T-cell (primary cell): ENCODE results near the gene ADRA1B. TPM values are rescaled to one million over a fixed set of nuclear protein-coding genes. Genes with fewer than 3 reads are reported as not detected.

ENCODE experiments used
- ATAC-seq, 4 experiments: fragments of 200-7000 bp in 3 of 4; fragments of 150-1000 bp in 1 of 4; cut with Tn5 transposase; replicated peaks in 1 of 4; 1 replicate in 3 of 4; 2 replicates in 1 of 4; pipeline ENCODE4 v1.10.0; 2021; ENCODE audit warnings: moderate library complexity in 3 of 4, mild to moderate bottlenecking in 2 of 4, moderate number of reproducible peaks in 1 of 4
- CTCF ChIA-PET, 2 donors: fragments of 300-600 bp; sonication (Branson Sonifier 250); formaldehyde crosslinking; loops; one replicate each; lab custom pipeline; 2022; ENCODE audit warnings: antibody characterized with exemption in 2 of 2; lab: Charles Lee
- POLR2A ChIA-PET, 2 donors: fragments of 300-600 bp; sonication (Branson Sonifier 250); formaldehyde crosslinking; loops; one replicate each; lab custom pipeline; 2022; ENCODE audit warnings: antibody characterized with exemption in 2 of 2; lab: Charles Lee
- DNase-seq, 35 experiments: peaks; one replicate each; pipeline versions ENCODE4 v3.0.0 to v3.0.0-alpha.2; 2013 to 2023
- H3K27ac ChIP-seq: one replicate; pipeline ENCODE4 v1.5.1; 2013; ENCODE audit warnings: low read length
- H3K27me3 ChIP-seq, 2 experiments: replicated peaks in 1 of 2; 1 replicate in 1 of 2; 2 replicates in 1 of 2; pipeline versions ENCODE4 v1.6.1 to v1.7.0; 2013; ENCODE audit warnings: low read length in 1 of 2, mixed read lengths in 1 of 2; ENCODE audit not compliant: control insufficient read depth in 2 of 2, insufficient read depth in 2 of 2; ENCODE audit errors: extremely low read depth in 1 of 2
- H3K36me3 ChIP-seq, 2 donors: 1 replicate in 1 of 2; 2 replicates in 1 of 2; pipeline versions ENCODE4 v1.6.1 to v1.7.0; 2013; ENCODE audit warnings: low read length in 1 of 2; ENCODE audit not compliant: control insufficient read depth in 2 of 2, insufficient read depth in 1 of 2; ENCODE audit errors: extremely low read depth in 1 of 2
- H3K4me1 ChIP-seq, 2 experiments: 1 replicate in 1 of 2; 2 replicates in 1 of 2; pipeline versions ENCODE4 v1.6.1 to v1.7.0; 2013; ENCODE audit warnings: low read length in 2 of 2, mixed read lengths in 1 of 2; ENCODE audit not compliant: insufficient read depth in 2 of 2, control insufficient read depth in 1 of 2; ENCODE audit errors: extremely low read depth in 1 of 2
- H3K4me3 ChIP-seq, 2 donors: 1 replicate in 1 of 2; 2 replicates in 1 of 2; pipeline versions ENCODE4 v1.5.1 to v1.7.0; 2013; ENCODE audit warnings: mild to moderate bottlenecking in 2 of 2, low read length in 1 of 2, moderate library complexity in 1 of 2; ENCODE audit not compliant: control insufficient read depth in 1 of 2; ENCODE audit errors: extremely low read depth in 1 of 2
- H3K9me3 ChIP-seq: 2 replicates; pipeline ENCODE4 v1.7.0; 2013
- H3K27ac Mint-ChIP-seq, 2 donors: one replicate each; pipeline ENCODE4 v1.8.0; 2020 to 2021; ENCODE audit warnings: mild to moderate bottlenecking in 2 of 2, mixed read lengths in 2 of 2
- H3K27me3 Mint-ChIP-seq, 2 donors: one replicate each; pipeline ENCODE4 v1.8.0; 2021 to 2022; ENCODE audit warnings: mixed read lengths in 2 of 2
- H3K36me3 Mint-ChIP-seq: one replicate; pipeline ENCODE4 v1.8.0; 2021; ENCODE audit warnings: mixed read lengths
- H3K4me1 Mint-ChIP-seq, 3 donors: one replicate each; pipeline ENCODE4 v1.8.0; 2020 to 2022; ENCODE audit warnings: mixed read lengths in 3 of 3, mild to moderate bottlenecking in 1 of 3
- H3K4me3 Mint-ChIP-seq, 3 donors: one replicate each; pipeline ENCODE4 v1.8.0; 2020 to 2022; ENCODE audit warnings: mild to moderate bottlenecking in 3 of 3, mixed read lengths in 3 of 3, moderate library complexity in 3 of 3
- H3K9me3 Mint-ChIP-seq, 3 donors: one replicate each; pipeline ENCODE4 v1.8.0; 2020 to 2022; ENCODE audit warnings: mixed read lengths in 3 of 3
- WGBS: methylation state at CpG from one replicate; pipeline ENCODE4 v1.1.5; 2013; ENCODE audit warnings: missing lambda C conversion rate; ENCODE audit not compliant: insufficient coverage; 5-methylcytosine and 5-hydroxymethylcytosine counted together
- total RNA-seq, 35 experiments: library from RNA in 6 of 35; stranded (reverse) in 6 of 35; fragments of 120-200 nt in 1 of 35; gene quantifications; one replicate each; pipeline versions ENCODE4 v1.2.1 to v1.2.4 and lab custom pipeline; 2013 to 2026

The ADRA1B gene
- total RNA-seq, 5 donors from 2014 or later (not counting 1 experiment from before 2014, with no cell fraction given) = 0.12 TPM; not detected in 4

GRCh38 chr5:159890141-159890540, 26.1 kb upstream of the ADRA1B start:
- ChIA-PET CTCF (no interaction called here), POLR2A (no interaction called here)
- no peaks in the 10 kb centered on the region for H3K4me1 Mint-ChIP-seq
- ATAC-seq (no peak), DNase-seq (no peak)
- no peaks in the 10 kb centered on the region for H3K9me3 Mint-ChIP-seq
- no peaks in the 10 kb centered on the region for H3K36me3 Mint-ChIP-seq
- H3K4me3 Mint-ChIP-seq = no peak overlapping the region
- 67% methylated on average over 1 of the region's 1 CpG for whole genome bisulfite sequencing
- Histone ChIP-seq H3K4me3 (no peak overlapping the region), H3K36me3 (no peaks in the 10 kb centered on the region), H3K27me3 (peaks cover 0 to 2% of the 10 kb centered on the region in 2 experiments), H3K4me1 (no peaks in the 10 kb centered on the region), H3K9me3 (no peaks in the 10 kb centered on the region), H3K27ac (no peak overlapping the region)
- H3K27ac Mint-ChIP-seq = no peak overlapping the region
- peaks cover 3 to 16% of the 10 kb centered on the region in 2 donors for H3K27me3 Mint-ChIP-seq

GRCh38 chr5:159891371-159891770, 24.9 kb upstream of the ADRA1B start:
- Mint-ChIP-seq H3K9me3 (no peaks in the 10 kb centered on the region), H3K4me3 (no peak overlapping the region), H3K27me3 (peaks cover 4 to 20% of the 10 kb centered on the region in 2 donors), H3K27ac (no peak overlapping the region), H3K36me3 (no peaks in the 10 kb centered on the region), H3K4me1 (no peaks in the 10 kb centered on the region)
- Histone ChIP-seq H3K27me3 (peaks cover 0 to 2% of the 10 kb centered on the region in 2 experiments), H3K4me3 (no peak overlapping the region), H3K9me3 (no peaks in the 10 kb centered on the region), H3K27ac (no peak overlapping the region), H3K36me3 (no peaks in the 10 kb centered on the region), H3K4me1 (no peaks in the 10 kb centered on the region)
- WGBS = 93% methylated on average over 3 of the region's 5 CpGs
- POLR2A ChIA-PET = no interaction called here
- DNase-seq (no peak), ATAC-seq (no peak)
- CTCF ChIA-PET = no interaction called here

GRCh38 chr5:159893040-159893695, 23.1 kb upstream of the ADRA1B start:
- Mint-ChIP-seq H3K36me3 (no peaks in the 10 kb centered on the region), H3K4me1 (no peaks in the 10 kb centered on the region), H3K27ac (no peak overlapping the region), H3K9me3 (no peaks in the 10 kb centered on the region), H3K4me3 (no peak overlapping the region), H3K27me3 (peaks cover 11 to 22% of the 10 kb centered on the region in 2 donors)
- Histone ChIP-seq H3K4me3 (no peak overlapping the region), H3K27me3 (peaks cover 0 to 5% of the 10 kb centered on the region in 2 experiments), H3K27ac (no peak overlapping the region), H3K9me3 (no peaks in the 10 kb centered on the region), H3K4me1 (no peaks in the 10 kb centered on the region), H3K36me3 (no peaks in the 10 kb centered on the region)
- DNase-seq (no peak), ATAC-seq (no peak)
- WGBS = no CpG with 5 or more reads among the region's 3 CpGs
- POLR2A ChIA-PET = no interaction called here
- CTCF ChIA-PET = no interaction called here

GRCh38 chr5:159894149-159894720, 22.0 kb upstream of the ADRA1B start:
- no peaks in the 10 kb centered on the region for H3K36me3 Mint-ChIP-seq
- DNase-seq (no peak), ATAC-seq (no peak)
- H3K9me3 ChIP-seq = no peaks in the 10 kb centered on the region
- no peak overlapping the region for H3K4me3 Mint-ChIP-seq
- H3K4me1 Mint-ChIP-seq = no peaks in the 10 kb centered on the region
- H3K36me3 ChIP-seq = no peaks in the 10 kb centered on the region
- H3K4me3 ChIP-seq = no peak overlapping the region
- WGBS = 75% methylated on average over 2 of the region's 7 CpGs
- POLR2A ChIA-PET = no interaction called here
- no peak overlapping the region for H3K27ac ChIP-seq
- no peaks in the 10 kb centered on the region for H3K9me3 Mint-ChIP-seq
- peaks cover 20 to 21% of the 10 kb centered on the region in 2 donors for H3K27me3 Mint-ChIP-seq
- CTCF ChIA-PET = no interaction called here
- H3K27me3 ChIP-seq = peaks cover 0 to 5% of the 10 kb centered on the region in 2 experiments
- H3K27ac Mint-ChIP-seq = no peak overlapping the region
- no peaks in the 10 kb centered on the region for H3K4me1 ChIP-seq

- no peaks in the 10 kb centered on the region for H3K9me3 ChIP-seq
- Mint-ChIP-seq H3K36me3 (no peaks in the 10 kb centered on the region), H3K27ac (no peak overlapping the region), H3K27me3 (peaks cover 27 to 31% of the 10 kb centered on the region in 2 donors), H3K4me3 (no peak overlapping the region), H3K9me3 (no peaks in the 10 kb centered on the region), H3K4me1 (no peaks in the 10 kb centered on the region)
- ChIA-PET POLR2A (interaction anchor here in 1 of 2 donors (0.6 kb wide), 1 partner anchor 112 kb away, joined by 16 read pairs; no protein-coding TSS in a partner anchor), CTCF (no interaction called here)
- H3K27ac ChIP-seq = no peak overlapping the region
- H3K27me3 ChIP-seq = peaks cover 0 to 8% of the 10 kb centered on the region in 2 experiments
- H3K4me1 ChIP-seq = no peaks in the 10 kb centered on the region
- 94% methylated on average over 5 of the region's 6 CpGs for WGBS
- H3K36me3 ChIP-seq = no peaks in the 10 kb centered on the region
- ATAC-seq = no peak
- H3K4me3 ChIP-seq = no peak overlapping the region
- no peak for DNase-seq
Measured at GRCh38 chr5:159897786-159898393, 18.4 kb upstream of the ADRA1B start.

- CTCF ChIA-PET = interaction anchor here in 1 of 2 donors (0.5 kb wide), 1 partner anchor 108 kb away, joined by 3 read pairs; no protein-coding TSS in a partner anchor
- no peak for DNase-seq
- 93% methylated on average over 3 of the region's 4 CpGs for WGBS
- Histone ChIP-seq H3K27me3 (peaks cover 0 to 11% of the 10 kb centered on the region in 2 experiments), H3K9me3 (no peaks in the 10 kb centered on the region), H3K27ac (no peak overlapping the region), H3K4me1 (no peaks in the 10 kb centered on the region), H3K36me3 (no peaks in the 10 kb centered on the region), H3K4me3 (no peak overlapping the region)
- POLR2A ChIA-PET = no interaction called here
- Mint-ChIP-seq H3K4me3 (no peak overlapping the region), H3K4me1 (no peaks in the 10 kb centered on the region), H3K9me3 (no peaks in the 10 kb centered on the region), H3K36me3 (no peaks in the 10 kb centered on the region), H3K27me3 (peaks cover 27 to 28% of the 10 kb centered on the region in 2 donors), H3K27ac (no peak overlapping the region)
- no peak for ATAC-seq
Measured at GRCh38 chr5:159899067-159900049, 16.9 kb upstream of the ADRA1B start.
